Fibroblast of lung (primary cell): ENCODE results near the gene LPP. TPM values are rescaled to one million over a fixed set of nuclear protein-coding genes. Genes with fewer than 3 reads are reported as not detected.

Experiments
- DNase-seq, 2 donors: peaks; one replicate each; pipeline versions ENCODE4 v3.0.0 to v3.0.0-alpha.2; 2010; ENCODE audit warnings: low read depth in 2 of 2
- H2AFZ ChIP-seq: 2 replicates; pipeline ENCODE4 v1.5.1; 2012; ENCODE audit warnings: low read length, control low read depth, inconsistent platforms
- H3K27ac ChIP-seq: 2 replicates; pipeline ENCODE4 v1.5.1; 2011; ENCODE audit warnings: low read length, control low read depth; ENCODE audit not compliant: insufficient read depth
- H3K27me3 ChIP-seq: 2 replicates; pipeline ENCODE4 v1.5.1; 2011; ENCODE audit warnings: mild to moderate bottlenecking, low read length; ENCODE audit not compliant: control insufficient read depth, insufficient read depth
- H3K36me3 ChIP-seq: 2 replicates; pipeline ENCODE4 v1.5.1; 2011; ENCODE audit warnings: low read length; ENCODE audit not compliant: control insufficient read depth, insufficient read depth
- H3K4me1 ChIP-seq: 2 replicates; pipeline ENCODE4 v1.5.1; 2011; ENCODE audit warnings: low read length; ENCODE audit not compliant: control insufficient read depth, insufficient read depth; ENCODE audit errors: extremely low read depth
- H3K4me2 ChIP-seq: 2 replicates; pipeline ENCODE4 v1.5.1; 2011; ENCODE audit warnings: low read length, control low read depth; ENCODE audit not compliant: insufficient read depth; ENCODE audit errors: extremely low read depth
- H3K4me3 ChIP-seq, 4 experiments: fragments of 200-600 bp in 1 of 4; sonication (generic) in 1 of 4; replicated peaks in 1 of 4; 2 replicates each; pipeline ENCODE4 v1.5.1; 2011 to 2016; ENCODE audit warnings: low read length in 4 of 4, low read depth in 3 of 4, mild to moderate bottlenecking in 3 of 4, control low read depth in 2 of 4, inconsistent platforms in 1 of 4, mixed read lengths in 1 of 4; ENCODE audit not compliant: insufficient read depth in 1 of 4; ENCODE audit errors: control extremely low read depth in 1 of 4
- H3K79me2 ChIP-seq: 2 replicates; pipeline ENCODE4 v1.5.1; 2012; ENCODE audit warnings: mild to moderate bottlenecking, low read length, inconsistent platforms; ENCODE audit not compliant: control insufficient read depth, insufficient read depth
- H3K9ac ChIP-seq: 2 replicates; pipeline ENCODE4 v1.5.1; 2011; ENCODE audit warnings: mild to moderate bottlenecking, low read length, control low read depth; ENCODE audit not compliant: insufficient read depth
- H3K9me3 ChIP-seq: 2 replicates; pipeline ENCODE4 v1.5.1; 2012; ENCODE audit warnings: low read depth, low read length; ENCODE audit not compliant: control insufficient read depth, insufficient read depth
- H4K20me1 ChIP-seq: 2 replicates; pipeline ENCODE4 v1.5.1; 2011; ENCODE audit warnings: low read length; ENCODE audit not compliant: control insufficient read depth, insufficient read depth; ENCODE audit errors: extremely low read depth
- EZH2 ChIP-seq: IDR thresholded peaks from 2 replicates; pipeline ENCODE4 v1.5.1; 2012; ENCODE audit warnings: low read length, control low read depth, mild to moderate bottlenecking; ENCODE audit errors: missing control alignments
- polyA plus RNA-seq, 2 donors: library from polyadenylated mRNA; depleted of rRNA in 1 of 2; stranded (reverse) in 1 of 2; unstranded in 1 of 2; fragments of >200 nt; gene quantifications; 2 replicates each; pipeline ENCODE4 v1.2.1, GENCODE V29; 2011 to 2012; ENCODE audit warnings: missing spikeins in 1 of 2
- total RNA-seq: library from RNA; depleted of rRNA; stranded (reverse); fragments of >200 nt; gene quantifications from 2 replicates; pipeline ENCODE4 v1.2.1, GENCODE V29; 2014
- TF ChIP-seq, protein P1 (sequence below), 2 donors: IDR thresholded peaks in 1 of 2; conservative IDR thresholded peaks in 1 of 2; 1 replicate in 1 of 2; 2 replicates in 1 of 2; pipeline ENCODE4 v1.5.1; 2011 to 2012; ENCODE audit warnings: low read length in 2 of 2, control low read depth in 1 of 2, inconsistent platforms in 1 of 2, low read depth in 1 of 2, mild to moderate bottlenecking in 1 of 2

LPP gene
- total and polyA plus RNA-seq, 2 donors (not counting 1 experiment from before 2014, with no cell fraction given): 69.0 to 124 TPM

DNA sequence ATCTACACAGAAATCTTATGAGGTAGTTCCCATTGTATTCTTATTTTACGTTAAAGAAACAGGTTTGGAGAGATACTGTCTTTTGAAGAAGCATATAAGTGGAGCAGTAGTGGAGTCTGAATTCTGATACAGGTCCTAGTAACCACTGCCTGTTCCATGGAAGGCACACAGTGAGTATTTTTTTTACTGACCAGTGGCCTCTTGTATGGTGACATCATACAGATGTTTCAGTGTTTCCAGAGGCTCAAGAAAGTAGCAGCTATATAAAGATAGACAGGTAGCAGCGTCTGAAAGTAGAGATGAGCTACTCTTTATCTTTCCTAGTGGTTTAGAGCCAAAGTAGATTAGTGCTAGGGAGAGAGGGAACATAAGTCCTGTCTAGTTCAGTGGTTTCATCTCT lies 173.5 kb downstream of the LPP start:
- no peak overlapping the region for H3K27ac ChIP-seq
- TF ChIP-seq, protein P1, sequence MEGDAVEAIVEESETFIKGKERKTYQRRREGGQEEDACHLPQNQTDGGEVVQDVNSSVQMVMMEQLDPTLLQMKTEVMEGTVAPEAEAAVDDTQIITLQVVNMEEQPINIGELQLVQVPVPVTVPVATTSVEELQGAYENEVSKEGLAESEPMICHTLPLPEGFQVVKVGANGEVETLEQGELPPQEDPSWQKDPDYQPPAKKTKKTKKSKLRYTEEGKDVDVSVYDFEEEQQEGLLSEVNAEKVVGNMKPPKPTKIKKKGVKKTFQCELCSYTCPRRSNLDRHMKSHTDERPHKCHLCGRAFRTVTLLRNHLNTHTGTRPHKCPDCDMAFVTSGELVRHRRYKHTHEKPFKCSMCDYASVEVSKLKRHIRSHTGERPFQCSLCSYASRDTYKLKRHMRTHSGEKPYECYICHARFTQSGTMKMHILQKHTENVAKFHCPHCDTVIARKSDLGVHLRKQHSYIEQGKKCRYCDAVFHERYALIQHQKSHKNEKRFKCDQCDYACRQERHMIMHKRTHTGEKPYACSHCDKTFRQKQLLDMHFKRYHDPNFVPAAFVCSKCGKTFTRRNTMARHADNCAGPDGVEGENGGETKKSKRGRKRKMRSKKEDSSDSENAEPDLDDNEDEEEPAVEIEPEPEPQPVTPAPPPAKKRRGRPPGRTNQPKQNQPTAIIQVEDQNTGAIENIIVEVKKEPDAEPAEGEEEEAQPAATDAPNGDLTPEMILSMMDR (conservative IDR thresholded peaks at IDR 0.05 in 1 of 2, IDR thresholded peaks at IDR 0.05 in 1 of 2; ENCODE audit: low read depth in 1 of 2, low read length in 2 of 2): no peak
- no peak overlapping the region for H3K4me3 ChIP-seq
- no peak overlapping the region for H3K4me2 ChIP-seq
- no peaks in the 10 kb centered on the region for H3K27me3 ChIP-seq
- H3K4me1 ChIP-seq: no peaks in the 10 kb centered on the region
- H3K9me3 ChIP-seq: no peaks in the 10 kb centered on the region
- no peaks in the 10 kb centered on the region for H4K20me1 ChIP-seq
- no peak overlapping the region for H3K9ac ChIP-seq
- no peak overlapping the region for H2AFZ ChIP-seq
- DNase-seq: no peak
- no peaks in the 10 kb centered on the region for H3K36me3 ChIP-seq
- H3K79me2 ChIP-seq: peaks cover 24% of the 10 kb centered on the region

DNA sequence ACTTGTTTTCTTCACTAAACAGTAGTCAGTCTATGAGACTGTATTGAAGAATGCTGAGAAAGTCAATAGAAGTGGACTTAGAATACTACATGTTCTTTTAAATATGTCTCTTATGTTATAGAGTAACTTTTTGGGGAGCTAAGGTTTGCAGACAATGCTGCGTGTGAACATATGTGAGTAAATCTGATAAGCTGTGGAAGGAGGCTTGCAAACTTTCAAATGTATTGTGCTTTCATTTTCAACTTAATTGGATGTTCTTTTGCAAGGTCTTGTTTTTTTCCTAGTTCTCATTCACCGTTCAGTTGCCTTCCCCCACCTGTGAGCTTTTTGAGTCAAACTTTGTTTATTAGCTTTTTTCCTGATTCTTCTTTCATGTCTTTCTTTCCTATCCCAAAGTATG lies 176.2 kb downstream of the LPP start:
- no peak for DNase-seq
- TF ChIP-seq EZH2: no peak
- TF ChIP-seq, protein P1 (conservative IDR thresholded peaks at IDR 0.05 in 1 of 2, IDR thresholded peaks at IDR 0.05 in 1 of 2; ENCODE audit: low read depth in 1 of 2, low read length in 2 of 2): no peak
- Histone ChIP-seq H4K20me1 (no peaks in the 10 kb centered on the region), H3K4me1 (no peaks in the 10 kb centered on the region), H3K36me3 (no peaks in the 10 kb centered on the region), H3K9ac (no peak overlapping the region), H3K9me3 (no peaks in the 10 kb centered on the region), H2AFZ (no peak overlapping the region), H3K27me3 (no peaks in the 10 kb centered on the region), H3K4me3 (no peak overlapping the region), H3K79me2 (peaks cover 20% of the 10 kb centered on the region), H3K27ac (no peak overlapping the region), H3K4me2 (no peak overlapping the region)

DNA sequence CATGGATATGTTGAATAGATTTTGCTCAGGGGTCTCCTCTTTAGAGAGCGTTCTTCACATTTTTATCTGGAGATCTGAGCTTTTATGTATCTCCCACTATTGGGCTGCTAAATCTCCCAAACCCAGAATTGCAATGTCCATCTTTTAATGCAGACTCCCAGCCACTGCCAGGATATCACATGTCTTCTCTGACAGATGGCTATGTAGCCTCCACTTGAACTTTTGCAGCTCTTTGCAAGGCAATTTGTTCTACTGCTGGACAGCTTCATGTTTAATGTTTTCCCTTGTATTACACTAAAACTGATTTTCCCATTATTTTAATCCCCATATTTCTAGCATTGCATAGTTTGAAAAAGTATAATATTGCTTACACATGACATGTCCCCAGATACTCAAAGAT lies 177.2 kb downstream of the LPP start:
- Histone ChIP-seq H3K27ac (no peak overlapping the region), H2AFZ (no peak overlapping the region), H3K4me2 (no peak overlapping the region), H3K4me3 (no peak overlapping the region), H3K36me3 (no peaks in the 10 kb centered on the region), H3K27me3 (no peaks in the 10 kb centered on the region), H4K20me1 (no peaks in the 10 kb centered on the region), H3K79me2 (peaks cover 25% of the 10 kb centered on the region), H3K9ac (no peak overlapping the region), H3K4me1 (no peaks in the 10 kb centered on the region), H3K9me3 (no peaks in the 10 kb centered on the region)
- TF ChIP-seq EZH2: no peak
- DNase-seq: no peak

DNA sequence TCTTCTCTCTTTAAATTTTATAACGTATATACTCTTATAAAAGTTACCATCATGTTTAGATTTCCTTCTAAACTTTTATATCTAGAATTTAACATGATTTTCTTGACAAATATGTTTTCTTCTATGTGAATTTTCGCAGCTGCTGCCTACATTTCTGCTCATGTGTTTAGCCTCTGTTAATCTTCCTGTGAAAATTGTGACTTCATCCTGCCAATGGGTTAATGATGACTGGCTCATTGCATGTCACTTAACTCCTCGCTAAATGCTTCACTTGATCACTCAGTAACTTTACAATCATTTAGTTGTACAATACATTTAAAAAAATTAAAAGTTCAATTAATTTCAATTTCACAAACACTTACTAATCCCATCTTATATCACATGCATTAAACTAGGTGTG lies 178.1 kb downstream of the LPP start:
- Histone ChIP-seq H3K4me1 (no peaks in the 10 kb centered on the region), H2AFZ (no peak overlapping the region), H3K9ac (no peak overlapping the region), H3K4me3 (no peak overlapping the region), H3K27ac (no peak overlapping the region), H3K27me3 (no peaks in the 10 kb centered on the region), H3K4me2 (no peak overlapping the region), H3K79me2 (peaks cover 34% of the 10 kb centered on the region), H3K9me3 (no peaks in the 10 kb centered on the region), H3K36me3 (no peaks in the 10 kb centered on the region), H4K20me1 (no peaks in the 10 kb centered on the region)
- DNase-seq: no peak
- TF ChIP-seq EZH2: no peak
- TF ChIP-seq, protein P1 (conservative IDR thresholded peaks at IDR 0.05 in 1 of 2, IDR thresholded peaks at IDR 0.05 in 1 of 2; ENCODE audit: low read depth in 1 of 2, low read length in 2 of 2): no peak
